Nephron (organoid): ENCODE results near the gene MBNL3.

Experiments
- H3K27ac Mint-ChIP-seq, 3 experiments: 2 replicates each; pipeline ENCODE4 v1.8.0; 2020; ENCODE audit warnings: mixed read lengths in 3 of 3, mild to moderate bottlenecking in 2 of 3, moderate library complexity in 1 of 3
- H3K27me3 Mint-ChIP-seq: 2 replicates; pipeline ENCODE4 v1.8.0; 2021; ENCODE audit warnings: low read depth, mild to moderate bottlenecking, moderate library complexity, mixed read lengths
- H3K36me3 Mint-ChIP-seq: 2 replicates; pipeline ENCODE4 v1.8.0; 2020; ENCODE audit warnings: low read depth, mixed read lengths
- H3K4me1 Mint-ChIP-seq: 2 replicates; pipeline ENCODE4 v1.8.0; 2020; ENCODE audit warnings: mixed read lengths
- H3K4me3 Mint-ChIP-seq, 3 experiments: 2 replicates each; pipeline ENCODE4 v1.8.0; 2020; ENCODE audit warnings: mild to moderate bottlenecking in 3 of 3, mixed read lengths in 3 of 3, moderate library complexity in 2 of 3
- H3K9me3 Mint-ChIP-seq: 2 replicates; pipeline ENCODE4 v1.8.0; 2020; ENCODE audit warnings: mixed read lengths
- CTCF ChIP-seq, 3 experiments: fragments of 200-600 bp; sonication (generic); IDR thresholded peaks; one replicate each; pipeline ENCODE4 v1.5.0; 2021; ENCODE audit warnings: antibody characterized with exemption in 3 of 3; ENCODE audit not compliant: unreplicated experiment in 3 of 3

Gene MBNL3

GRCh38 chrX:132486599-132487178 lies 2.1 kb downstream of the MBNL3 start:
- peaks cover 46% of the 10 kb centered on the region for H3K4me1 Mint-ChIP-seq
- peaks cover 16% of the 10 kb centered on the region for H3K27me3 Mint-ChIP-seq
- TF ChIP-seq CTCF (IDR thresholded peaks at IDR 0.05; ENCODE audit: unreplicated experiment in 3 of 3) = no peak
- no peaks in the 10 kb centered on the region for H3K36me3 Mint-ChIP-seq
- H3K4me3 Mint-ChIP-seq = peak overlapping the region; percentile 6 to 97 (median 93)
- H3K9me3 Mint-ChIP-seq = no peaks in the 10 kb centered on the region
- H3K27ac Mint-ChIP-seq = peak overlapping the region in 1 of 3 experiments; percentile 8

GRCh38 chrX:132483951-132484350 lies 4.9 kb downstream of the MBNL3 start:
- Mint-ChIP-seq H3K27ac (peak overlapping the region; percentile 40 to 56 (median 55)), H3K4me3 (no peak overlapping the region), H3K9me3 (no peaks in the 10 kb centered on the region), H3K4me1 (peaks cover 70% of the 10 kb centered on the region), H3K27me3 (no peaks in the 10 kb centered on the region), H3K36me3 (no peaks in the 10 kb centered on the region)
- no peak for TF ChIP-seq CTCF (IDR thresholded peaks at IDR 0.05; ENCODE audit: unreplicated experiment in 3 of 3)

GRCh38 chrX:132483488-132483887 lies 5.3 kb downstream of the MBNL3 start:
- H3K27me3 Mint-ChIP-seq = no peaks in the 10 kb centered on the region
- peaks cover 70% of the 10 kb centered on the region for H3K4me1 Mint-ChIP-seq
- H3K4me3 Mint-ChIP-seq = no peak overlapping the region
- H3K9me3 Mint-ChIP-seq = no peaks in the 10 kb centered on the region
- TF ChIP-seq CTCF (IDR thresholded peaks at IDR 0.05; ENCODE audit: unreplicated experiment in 3 of 3) = no peak
- H3K36me3 Mint-ChIP-seq = no peaks in the 10 kb centered on the region
- H3K27ac Mint-ChIP-seq = peak overlapping the region; percentile 25 to 56 (median 55)

GRCh38 chrX:132482632-132483031 lies 6.2 kb downstream of the MBNL3 start:
- Mint-ChIP-seq H3K27ac (peak overlapping the region; percentile 43 to 97 (median 66)), H3K27me3 (no peaks in the 10 kb centered on the region), H3K9me3 (no peaks in the 10 kb centered on the region), H3K36me3 (no peaks in the 10 kb centered on the region), H3K4me1 (peaks cover 62% of the 10 kb centered on the region), H3K4me3 (no peak overlapping the region)
- TF ChIP-seq CTCF (IDR thresholded peaks at IDR 0.05; ENCODE audit: unreplicated experiment in 3 of 3) = no peak

- H3K27me3 Mint-ChIP-seq = no peaks in the 10 kb centered on the region
- H3K36me3 Mint-ChIP-seq = no peaks in the 10 kb centered on the region
- H3K4me1 Mint-ChIP-seq = peaks cover 54% of the 10 kb centered on the region
- no peaks in the 10 kb centered on the region for H3K9me3 Mint-ChIP-seq
- no peak overlapping the region for H3K4me3 Mint-ChIP-seq
- peak overlapping the region; percentile 97 to 98 (median 97) for H3K27ac Mint-ChIP-seq
- no peak for TF ChIP-seq CTCF (IDR thresholded peaks at IDR 0.05; ENCODE audit: unreplicated experiment in 3 of 3)
Observed at GRCh38 chrX:132481449-132481848, 7.4 kb downstream of the MBNL3 start.

GRCh38 chrX:132480581-132481203 lies 8.1 kb downstream of the MBNL3 start:
- TF ChIP-seq CTCF (IDR thresholded peaks at IDR 0.05; ENCODE audit: unreplicated experiment in 3 of 3) = no peak
- H3K4me3 Mint-ChIP-seq = peak overlapping the region; percentile 55 to 76 (median 68)
- H3K4me1 Mint-ChIP-seq = peaks cover 54% of the 10 kb centered on the region
- H3K36me3 Mint-ChIP-seq = no peaks in the 10 kb centered on the region
- H3K9me3 Mint-ChIP-seq = no peaks in the 10 kb centered on the region
- H3K27ac Mint-ChIP-seq = peak overlapping the region; percentile 97 to 98 (median 97)
- H3K27me3 Mint-ChIP-seq = no peaks in the 10 kb centered on the region
